SK-N-SH treated with all-trans-retinoic acid at 6 μM for 48 hours (cell line): Measurements from ENCODE around the gene PTN.
"Not testable (repeated sequence)": the region's sequence is repeated elsewhere in the genome, so short reads cannot be mapped to it uniquely, and the experiment has no call there.

Experiments used
- ARNTL ChIP-seq: fragments of 450-650 bp; formaldehyde crosslinking; IDR thresholded peaks from 2 replicates; pipeline ENCODE4 v1.5.0; 2020; ENCODE audit warnings: low read depth, mild to moderate bottlenecking, moderate library complexity, borderline replicate concordance
- CREB5 ChIP-seq: fragments of 250-450 bp; sonication (Bioruptor Pico); IDR thresholded peaks from 2 replicates; pipeline ENCODE4 v1.5.1; 2020; ENCODE audit warnings: low read depth, mild to moderate bottlenecking, moderate library complexity
- CSDC2 ChIP-seq: fragments of 250-450 bp; sonication (Bioruptor Pico); IDR thresholded peaks from 2 replicates; pipeline ENCODE4 v1.5.0; 2020; ENCODE audit warnings: mild to moderate bottlenecking, moderate library complexity
- ESRRG ChIP-seq: fragments of 250-450 bp; sonication (Bioruptor Pico); IDR thresholded peaks from 2 replicates; pipeline ENCODE4 v1.6.1; 2021; ENCODE audit warnings: mild to moderate bottlenecking
- ISL1 ChIP-seq: fragments of 250-450 bp; sonication (Bioruptor Pico); IDR thresholded peaks from 2 replicates; pipeline ENCODE4 v2.1.2; 2022; ENCODE audit warnings: mild to moderate bottlenecking, moderate library complexity
- PATZ1 ChIP-seq: fragments of 250-450 bp; sonication (Bioruptor Pico); IDR thresholded peaks from 2 replicates; pipeline ENCODE4 v1.8.0; 2020; ENCODE audit warnings: mild to moderate bottlenecking, moderate library complexity, borderline replicate concordance
- RARB ChIP-seq: fragments of 250-450 bp; sonication (Bioruptor Pico); IDR thresholded peaks from 2 replicates; pipeline ENCODE4 v1.8.0; 2021; ENCODE audit warnings: mild to moderate bottlenecking, moderate library complexity
- SNAI2 ChIP-seq: fragments of 250-450 bp; sonication (Bioruptor Pico); IDR thresholded peaks from 2 replicates; pipeline ENCODE4 v1.5.0; 2020; ENCODE audit warnings: mild to moderate bottlenecking, moderate library complexity
- TCF4 ChIP-seq: fragments of 250-450 bp; sonication (Bioruptor Pico); IDR thresholded peaks from 2 replicates; pipeline ENCODE4 v1.8.0; 2021; ENCODE audit warnings: mild to moderate bottlenecking, moderate library complexity, borderline replicate concordance
- ZFP30 ChIP-seq: fragments of 450-650 bp; formaldehyde crosslinking; IDR thresholded peaks from 2 replicates; pipeline ENCODE4 v1.5.0; 2022; ENCODE audit warnings: mild to moderate bottlenecking, moderate library complexity
- ZNF565 ChIP-seq: fragments of 450-650 bp; formaldehyde crosslinking; conservative IDR thresholded peaks from 2 replicates; pipeline ENCODE4 v1.5.0; 2020; ENCODE audit warnings: low read depth, mild to moderate bottlenecking, moderate library complexity
- ZNF70 ChIP-seq: fragments of 450-650 bp; formaldehyde crosslinking; IDR thresholded peaks from 2 replicates; pipeline ENCODE4 v1.5.0; 2020; ENCODE audit warnings: mild to moderate bottlenecking, moderate library complexity
- ZNF8 ChIP-seq: fragments of 450-650 bp; formaldehyde crosslinking; IDR thresholded peaks from 2 replicates; pipeline ENCODE4 v1.5.0; 2020; ENCODE audit warnings: mild to moderate bottlenecking, moderate library complexity

GRCh38 chr7:137268001-137268865, 75.3 kb downstream of the PTN start:
- TF ChIP-seq CREB5 (CRISPR knock-in tag); SNAI2 (CRISPR knock-in tag); ZNF565 (CRISPR knock-in tag); ZNF70 (CRISPR knock-in tag); ARNTL (CRISPR knock-in tag); TCF4 (CRISPR knock-in tag); ISL1 (CRISPR knock-in tag); ZFP30 (CRISPR knock-in tag); PATZ1 (CRISPR knock-in tag); ZNF8; ESRRG (CRISPR knock-in tag); RARB (CRISPR knock-in tag); CSDC2 (CRISPR knock-in tag): not testable (repeated sequence)
